ENCODE data around the gene CDK15. TPM values are rescaled to one million over a fixed set of nuclear protein-coding genes. Genes with fewer than 3 reads are reported as not detected.

CDK15 gene
- total RNA-seq, 1 donor from 2014 or later, result 3.6 TPM

DNA sequence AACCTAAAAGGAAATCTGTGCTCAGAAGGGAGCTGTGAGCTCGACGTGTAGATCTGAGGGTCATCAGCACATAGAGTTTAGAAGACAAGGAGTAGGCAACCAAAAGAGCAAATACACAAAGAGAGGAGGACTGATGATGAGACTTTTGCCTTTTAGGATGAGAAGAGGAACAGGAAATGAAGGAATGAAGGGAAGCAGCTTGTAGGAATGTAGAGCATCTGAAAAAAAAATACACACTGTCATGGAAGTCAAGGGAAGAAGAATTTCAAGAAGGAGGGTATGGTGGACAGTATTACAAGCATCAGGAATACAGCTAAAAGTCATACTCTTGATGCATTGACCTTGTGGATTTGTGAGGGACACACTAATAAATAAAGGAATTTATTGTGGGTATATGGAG is 21.9 kb downstream of the CDK15 start:
- Mint-ChIP-seq H3K27ac (ENCODE audit: unreplicated experiment) (peak overlapping the region; percentile 13), H3K4me1 (ENCODE audit: low read depth) (peaks cover 70% of the 10 kb centered on the region), H3K9me3 (ENCODE audit: low read depth) (peaks cover 15% of the 10 kb centered on the region), H3K36me3 (ENCODE audit: low read depth) (peaks cover 2% of the 10 kb centered on the region), H3K4me3 (ENCODE audit: unreplicated experiment) (no peak overlapping the region), H3K27me3 (ENCODE audit: low read depth) (no peaks in the 10 kb centered on the region)
- DNase-seq (ENCODE audit: low spot score), result no peak
- TF ChIP-seq, protein P1, sequence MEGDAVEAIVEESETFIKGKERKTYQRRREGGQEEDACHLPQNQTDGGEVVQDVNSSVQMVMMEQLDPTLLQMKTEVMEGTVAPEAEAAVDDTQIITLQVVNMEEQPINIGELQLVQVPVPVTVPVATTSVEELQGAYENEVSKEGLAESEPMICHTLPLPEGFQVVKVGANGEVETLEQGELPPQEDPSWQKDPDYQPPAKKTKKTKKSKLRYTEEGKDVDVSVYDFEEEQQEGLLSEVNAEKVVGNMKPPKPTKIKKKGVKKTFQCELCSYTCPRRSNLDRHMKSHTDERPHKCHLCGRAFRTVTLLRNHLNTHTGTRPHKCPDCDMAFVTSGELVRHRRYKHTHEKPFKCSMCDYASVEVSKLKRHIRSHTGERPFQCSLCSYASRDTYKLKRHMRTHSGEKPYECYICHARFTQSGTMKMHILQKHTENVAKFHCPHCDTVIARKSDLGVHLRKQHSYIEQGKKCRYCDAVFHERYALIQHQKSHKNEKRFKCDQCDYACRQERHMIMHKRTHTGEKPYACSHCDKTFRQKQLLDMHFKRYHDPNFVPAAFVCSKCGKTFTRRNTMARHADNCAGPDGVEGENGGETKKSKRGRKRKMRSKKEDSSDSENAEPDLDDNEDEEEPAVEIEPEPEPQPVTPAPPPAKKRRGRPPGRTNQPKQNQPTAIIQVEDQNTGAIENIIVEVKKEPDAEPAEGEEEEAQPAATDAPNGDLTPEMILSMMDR (IDR thresholded peaks at IDR 0.05), result no peak

DNA sequence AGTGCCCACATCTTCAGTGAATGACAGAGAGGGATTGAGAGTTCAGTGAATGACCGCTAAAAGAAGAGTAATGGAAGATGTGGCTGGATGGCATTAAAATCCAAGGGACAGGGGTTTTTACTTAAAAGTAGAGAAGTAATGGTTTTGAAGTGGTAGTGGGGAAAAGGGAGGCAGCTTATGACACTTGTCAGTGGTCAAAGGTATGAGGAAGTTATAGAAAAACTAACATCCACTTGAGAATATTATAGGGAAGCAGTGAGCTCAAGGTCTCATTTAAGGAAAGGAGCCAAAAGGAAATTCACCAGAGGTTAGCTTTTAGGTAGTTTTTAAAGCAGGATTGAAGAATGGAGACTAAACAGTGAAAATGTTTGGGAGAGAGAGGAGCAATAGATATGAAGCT is 24.3 kb downstream of the CDK15 start:
- DNase-seq (ENCODE audit: low spot score), result no peak
- Mint-ChIP-seq H3K9me3 (ENCODE audit: low read depth) (peaks cover 14% of the 10 kb centered on the region), H3K4me3 (ENCODE audit: unreplicated experiment) (no peak overlapping the region), H3K27me3 (ENCODE audit: low read depth) (no peaks in the 10 kb centered on the region), H3K36me3 (ENCODE audit: low read depth) (peaks cover under 1% of the 10 kb centered on the region), H3K27ac (ENCODE audit: unreplicated experiment) (peak overlapping the region; percentile 83), H3K4me1 (ENCODE audit: low read depth) (peaks cover 57% of the 10 kb centered on the region)
- TF ChIP-seq, protein P1 (IDR thresholded peaks at IDR 0.05), result no peak

DNA sequence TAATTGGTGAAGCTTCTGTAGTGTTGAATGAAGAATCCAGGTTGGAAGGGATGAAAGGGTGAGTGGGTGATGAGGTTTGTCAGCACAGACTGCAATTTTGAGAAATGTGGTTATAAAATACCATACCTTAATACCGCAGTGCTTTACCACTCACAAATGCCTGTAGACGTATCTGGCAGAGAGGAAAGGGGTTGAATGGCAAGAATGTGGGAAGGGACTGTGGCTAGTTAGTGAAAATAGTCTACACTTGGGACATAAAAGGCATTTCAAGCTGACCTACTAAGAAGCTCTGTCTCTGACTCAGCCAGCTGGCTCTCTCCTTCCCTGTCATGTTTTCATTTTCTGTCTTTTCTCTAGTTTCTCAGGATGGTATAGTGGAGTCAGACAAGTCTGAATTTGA is 25.1 kb downstream of the CDK15 start:
- H3K4me1 Mint-ChIP-seq (ENCODE audit: low read depth), result peaks cover 53% of the 10 kb centered on the region
- H3K27me3 Mint-ChIP-seq (ENCODE audit: low read depth), result no peaks in the 10 kb centered on the region
- H3K9me3 Mint-ChIP-seq (ENCODE audit: low read depth), result peaks cover 12% of the 10 kb centered on the region
- no peaks in the 10 kb centered on the region for H3K36me3 Mint-ChIP-seq (ENCODE audit: low read depth)
- no peak overlapping the region for H3K4me3 Mint-ChIP-seq (ENCODE audit: unreplicated experiment)
- TF ChIP-seq, protein P1 (IDR thresholded peaks at IDR 0.05), result no peak
- no peak for DNase-seq (ENCODE audit: low spot score)
- peak overlapping the region; percentile 83 for H3K27ac Mint-ChIP-seq (ENCODE audit: unreplicated experiment)

DNA sequence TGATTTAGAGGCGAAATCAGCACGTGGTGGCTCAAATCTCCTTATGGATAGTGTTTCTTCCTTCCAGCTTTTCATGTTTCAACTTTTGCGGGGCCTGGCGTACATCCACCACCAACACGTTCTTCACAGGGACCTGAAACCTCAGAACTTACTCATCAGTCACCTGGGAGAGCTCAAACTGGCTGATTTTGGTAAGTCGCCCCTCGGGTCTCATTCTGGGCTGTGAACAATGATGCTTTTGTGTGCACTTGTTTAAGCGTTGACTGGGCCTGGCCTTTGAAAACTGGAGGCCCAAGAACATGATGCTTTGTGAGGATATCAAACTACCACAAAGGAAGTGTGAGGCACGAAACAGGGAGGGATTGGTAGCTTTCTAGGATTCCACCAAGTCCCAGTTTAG is 27.4 kb downstream of the CDK15 start:
- peak overlapping the region; percentile 24 for H3K27ac Mint-ChIP-seq (ENCODE audit: unreplicated experiment)

GRCh38 chr2:201835066-201835465 is 28.7 kb downstream of the CDK15 start:
- no peak overlapping the region for H3K27ac Mint-ChIP-seq (ENCODE audit: unreplicated experiment)
- H3K9me3 Mint-ChIP-seq (ENCODE audit: low read depth), result no peaks in the 10 kb centered on the region
- no peaks in the 10 kb centered on the region for H3K27me3 Mint-ChIP-seq (ENCODE audit: low read depth)
- peaks cover 50% of the 10 kb centered on the region for H3K4me1 Mint-ChIP-seq (ENCODE audit: low read depth)
- TF ChIP-seq, protein P1 (IDR thresholded peaks at IDR 0.05), result no peak
- no peak overlapping the region for H3K4me3 Mint-ChIP-seq (ENCODE audit: unreplicated experiment)
- H3K36me3 Mint-ChIP-seq (ENCODE audit: low read depth), result peaks cover 1% of the 10 kb centered on the region
- DNase-seq (ENCODE audit: low spot score), result no peak

More for the DNA sequence above, 27.4 kb downstream of the CDK15 start:
- H3K27me3 Mint-ChIP-seq (ENCODE audit: low read depth), result no peaks in the 10 kb centered on the region
- H3K9me3 Mint-ChIP-seq (ENCODE audit: low read depth), result peaks cover 4% of the 10 kb centered on the region
- no peaks in the 10 kb centered on the region for H3K36me3 Mint-ChIP-seq (ENCODE audit: low read depth)
- TF ChIP-seq, protein P1 (IDR thresholded peaks at IDR 0.05), result no peak
- peaks cover 56% of the 10 kb centered on the region for H3K4me1 Mint-ChIP-seq (ENCODE audit: low read depth)
- no peak for DNase-seq (ENCODE audit: low spot score)
- H3K4me3 Mint-ChIP-seq (ENCODE audit: unreplicated experiment), result no peak overlapping the region

All from chondrocyte (in vitro differentiated cells).